ENCODE measurements around the gene IQCK.

Gene IQCK

GRCh38 chr16:19812986-19813385 lies 94.9 kb downstream of the IQCK start:
- H3K36me3 ChIP-seq (ENCODE audit: insufficient read depth, low read depth, low read length), result no peaks in the 10 kb centered on the region
- peaks cover 9% of the 10 kb centered on the region; the same call in 1 of the 2 replicates for H3K9me3 ChIP-seq (ENCODE audit: insufficient read depth, low read depth, low read length)
- no peak overlapping the region for H3K27ac ChIP-seq (ENCODE audit: low read length)
- H3K4me1 ChIP-seq (ENCODE audit: insufficient read depth, low read length), result no peaks in the 10 kb centered on the region; the same call in 1 of the 2 replicates
- H3K27me3 ChIP-seq (ENCODE audit: insufficient read depth, low read length), result no peaks in the 10 kb centered on the region
- no peak overlapping the region for H3K9ac ChIP-seq (ENCODE audit: low read depth, low read length)
- no peak overlapping the region for H3K4me3 ChIP-seq (ENCODE audit: low read length)

- Histone ChIP-seq H3K27ac (ENCODE audit: low read length) (no peak overlapping the region), H3K36me3 (ENCODE audit: insufficient read depth, low read depth, low read length) (no peaks in the 10 kb centered on the region), H3K9ac (ENCODE audit: low read depth, low read length) (no peak overlapping the region), H3K4me3 (ENCODE audit: low read length) (no peak overlapping the region), H3K27me3 (ENCODE audit: insufficient read depth, low read length) (no peaks in the 10 kb centered on the region), H3K4me1 (ENCODE audit: insufficient read depth, low read length) (no peaks in the 10 kb centered on the region), H3K9me3 (ENCODE audit: insufficient read depth, low read depth, low read length) (peaks cover 9% of the 10 kb centered on the region; the same call in 1 of the 2 replicates)
Measured at GRCh38 chr16:19815418-19815817, 97.3 kb downstream of the IQCK start.

GRCh38 chr16:19817122-19817521 lies 99.1 kb downstream of the IQCK start:
- no peaks in the 10 kb centered on the region for H3K27me3 ChIP-seq (ENCODE audit: insufficient read depth, low read length)
- H3K9me3 ChIP-seq (ENCODE audit: insufficient read depth, low read depth, low read length), result peaks cover 9% of the 10 kb centered on the region; the same call in 1 of the 2 replicates
- H3K9ac ChIP-seq (ENCODE audit: low read depth, low read length), result no peak overlapping the region
- H3K27ac ChIP-seq (ENCODE audit: low read length), result no peak overlapping the region
- no peaks in the 10 kb centered on the region for H3K4me1 ChIP-seq (ENCODE audit: insufficient read depth, low read length)
- H3K36me3 ChIP-seq (ENCODE audit: insufficient read depth, low read depth, low read length), result no peaks in the 10 kb centered on the region
- no peak overlapping the region for H3K4me3 ChIP-seq (ENCODE audit: low read length)

- H3K27me3 ChIP-seq (ENCODE audit: insufficient read depth, low read length), result no peaks in the 10 kb centered on the region
- H3K4me1 ChIP-seq (ENCODE audit: insufficient read depth, low read length), result no peaks in the 10 kb centered on the region
- no peak overlapping the region for H3K9ac ChIP-seq (ENCODE audit: low read depth, low read length)
- no peak overlapping the region for H3K4me3 ChIP-seq (ENCODE audit: low read length)
- peaks cover 6% of the 10 kb centered on the region; the same call in 1 of the 2 replicates for H3K9me3 ChIP-seq (ENCODE audit: insufficient read depth, low read depth, low read length)
- no peaks in the 10 kb centered on the region for H3K36me3 ChIP-seq (ENCODE audit: insufficient read depth, low read depth, low read length)
- H3K27ac ChIP-seq (ENCODE audit: low read length), result no peak overlapping the region
Measured at GRCh38 chr16:19817875-19818274, 99.8 kb downstream of the IQCK start.

- H3K27ac ChIP-seq (ENCODE audit: low read length), result no peak overlapping the region
- no peak overlapping the region for H3K4me3 ChIP-seq (ENCODE audit: low read length)
- no peaks in the 10 kb centered on the region for H3K9me3 ChIP-seq (ENCODE audit: insufficient read depth, low read depth, low read length)
- no peaks in the 10 kb centered on the region for H3K36me3 ChIP-seq (ENCODE audit: insufficient read depth, low read depth, low read length)
- no peaks in the 10 kb centered on the region for H3K27me3 ChIP-seq (ENCODE audit: insufficient read depth, low read length)
- no peaks in the 10 kb centered on the region for H3K4me1 ChIP-seq (ENCODE audit: insufficient read depth, low read length)
- no peak overlapping the region for H3K9ac ChIP-seq (ENCODE audit: low read depth, low read length)
Measured at GRCh38 chr16:19822533-19822932, 104.5 kb downstream of the IQCK start.

- Histone ChIP-seq H3K4me1 (ENCODE audit: insufficient read depth, low read length) (no peaks in the 10 kb centered on the region), H3K27ac (ENCODE audit: low read length) (no peak overlapping the region), H3K36me3 (ENCODE audit: insufficient read depth, low read depth, low read length) (no peaks in the 10 kb centered on the region), H3K4me3 (ENCODE audit: low read length) (no peak overlapping the region), H3K9me3 (ENCODE audit: insufficient read depth, low read depth, low read length) (no peaks in the 10 kb centered on the region), H3K9ac (ENCODE audit: low read depth, low read length) (no peak overlapping the region), H3K27me3 (ENCODE audit: insufficient read depth, low read length) (no peaks in the 10 kb centered on the region)
Measured at GRCh38 chr16:19823322-19823721, 105.3 kb downstream of the IQCK start.

- H3K4me1 ChIP-seq (ENCODE audit: insufficient read depth, low read length), result no peaks in the 10 kb centered on the region
- H3K27ac ChIP-seq (ENCODE audit: low read length), result no peak overlapping the region
- H3K4me3 ChIP-seq (ENCODE audit: low read length), result no peak overlapping the region
- no peak overlapping the region for H3K9ac ChIP-seq (ENCODE audit: low read depth, low read length)
- H3K36me3 ChIP-seq (ENCODE audit: insufficient read depth, low read depth, low read length), result no peaks in the 10 kb centered on the region
- no peaks in the 10 kb centered on the region for H3K27me3 ChIP-seq (ENCODE audit: insufficient read depth, low read length)
- no peaks in the 10 kb centered on the region for H3K9me3 ChIP-seq (ENCODE audit: insufficient read depth, low read depth, low read length)
Measured at GRCh38 chr16:19824216-19824615, 106.1 kb downstream of the IQCK start.

GRCh38 chr16:19829844-19830692 lies 112.0 kb downstream of the IQCK start:
- Histone ChIP-seq H3K27ac (ENCODE audit: low read length) (no peak overlapping the region), H3K9ac (ENCODE audit: low read depth, low read length) (no peak overlapping the region)

GRCh38 chr16:19830902-19831560 lies 113.0 kb downstream of the IQCK start:
- no peak overlapping the region for H3K4me3 ChIP-seq (ENCODE audit: low read length)
- no peaks in the 10 kb centered on the region for H3K27me3 ChIP-seq (ENCODE audit: insufficient read depth, low read length)
- H3K36me3 ChIP-seq (ENCODE audit: insufficient read depth, low read depth, low read length), result no peaks in the 10 kb centered on the region
- no peaks in the 10 kb centered on the region for H3K9me3 ChIP-seq (ENCODE audit: insufficient read depth, low read depth, low read length)
- H3K27ac ChIP-seq (ENCODE audit: low read length), result no peak overlapping the region
- H3K9ac ChIP-seq (ENCODE audit: low read depth, low read length), result no peak overlapping the region
- H3K4me1 ChIP-seq (ENCODE audit: insufficient read depth, low read length), result no peaks in the 10 kb centered on the region

More at GRCh38 chr16:19829844-19830692, 112.0 kb downstream of the IQCK start:
- H3K4me3 ChIP-seq (ENCODE audit: low read length), result no peak overlapping the region
- no peaks in the 10 kb centered on the region for H3K9me3 ChIP-seq (ENCODE audit: insufficient read depth, low read depth, low read length)
- no peaks in the 10 kb centered on the region for H3K36me3 ChIP-seq (ENCODE audit: insufficient read depth, low read depth, low read length)
- H3K4me1 ChIP-seq (ENCODE audit: insufficient read depth, low read length), result no peaks in the 10 kb centered on the region
- H3K27me3 ChIP-seq (ENCODE audit: insufficient read depth, low read length), result no peaks in the 10 kb centered on the region

- Histone ChIP-seq H3K4me1 (ENCODE audit: insufficient read depth, low read length) (no peaks in the 10 kb centered on the region), H3K9me3 (ENCODE audit: insufficient read depth, low read depth, low read length) (no peaks in the 10 kb centered on the region), H3K27ac (ENCODE audit: low read length) (no peak overlapping the region)
Measured at GRCh38 chr16:19831678-19832077, 113.6 kb downstream of the IQCK start.

GRCh38 chr16:19833176-19833575 lies 115.1 kb downstream of the IQCK start:
- H3K36me3 ChIP-seq (ENCODE audit: insufficient read depth, low read depth, low read length), result no peaks in the 10 kb centered on the region
- H3K9ac ChIP-seq (ENCODE audit: low read depth, low read length), result no peak overlapping the region
- H3K9me3 ChIP-seq (ENCODE audit: insufficient read depth, low read depth, low read length), result no peaks in the 10 kb centered on the region
- H3K27me3 ChIP-seq (ENCODE audit: insufficient read depth, low read length), result no peaks in the 10 kb centered on the region
- no peak overlapping the region for H3K27ac ChIP-seq (ENCODE audit: low read length)
- no peak overlapping the region for H3K4me3 ChIP-seq (ENCODE audit: low read length)
- peaks cover 9% of the 10 kb centered on the region; the same call in 1 of the 2 replicates for H3K4me1 ChIP-seq (ENCODE audit: insufficient read depth, low read length)

More at GRCh38 chr16:19831678-19832077, 113.6 kb downstream of the IQCK start:
- no peaks in the 10 kb centered on the region for H3K27me3 ChIP-seq (ENCODE audit: insufficient read depth, low read length)
- no peaks in the 10 kb centered on the region for H3K36me3 ChIP-seq (ENCODE audit: insufficient read depth, low read depth, low read length)
- no peak overlapping the region for H3K9ac ChIP-seq (ENCODE audit: low read depth, low read length)
- H3K4me3 ChIP-seq (ENCODE audit: low read length), result no peak overlapping the region

GRCh38 chr16:19833581-19833980 lies 115.5 kb downstream of the IQCK start:
- no peaks in the 10 kb centered on the region for H3K9me3 ChIP-seq (ENCODE audit: insufficient read depth, low read depth, low read length)
- H3K4me1 ChIP-seq (ENCODE audit: insufficient read depth, low read length), result peaks cover 11% of the 10 kb centered on the region; the same call in 1 of the 2 replicates
- no peak overlapping the region for H3K27ac ChIP-seq (ENCODE audit: low read length)
- H3K4me3 ChIP-seq (ENCODE audit: low read length), result no peak overlapping the region
- H3K9ac ChIP-seq (ENCODE audit: low read depth, low read length), result no peak overlapping the region
- H3K27me3 ChIP-seq (ENCODE audit: insufficient read depth, low read length), result no peaks in the 10 kb centered on the region
- H3K36me3 ChIP-seq (ENCODE audit: insufficient read depth, low read depth, low read length), result no peaks in the 10 kb centered on the region
